HK-2 (cell line): ENCODE results near the gene CLIC1.

ENCODE experiments used
- DNase-seq: peaks from one replicate; pipeline ENCODE4 v3.0.0-alpha.2; 2018; ENCODE audit not compliant: unreplicated experiment

The CLIC1 gene

DNA sequence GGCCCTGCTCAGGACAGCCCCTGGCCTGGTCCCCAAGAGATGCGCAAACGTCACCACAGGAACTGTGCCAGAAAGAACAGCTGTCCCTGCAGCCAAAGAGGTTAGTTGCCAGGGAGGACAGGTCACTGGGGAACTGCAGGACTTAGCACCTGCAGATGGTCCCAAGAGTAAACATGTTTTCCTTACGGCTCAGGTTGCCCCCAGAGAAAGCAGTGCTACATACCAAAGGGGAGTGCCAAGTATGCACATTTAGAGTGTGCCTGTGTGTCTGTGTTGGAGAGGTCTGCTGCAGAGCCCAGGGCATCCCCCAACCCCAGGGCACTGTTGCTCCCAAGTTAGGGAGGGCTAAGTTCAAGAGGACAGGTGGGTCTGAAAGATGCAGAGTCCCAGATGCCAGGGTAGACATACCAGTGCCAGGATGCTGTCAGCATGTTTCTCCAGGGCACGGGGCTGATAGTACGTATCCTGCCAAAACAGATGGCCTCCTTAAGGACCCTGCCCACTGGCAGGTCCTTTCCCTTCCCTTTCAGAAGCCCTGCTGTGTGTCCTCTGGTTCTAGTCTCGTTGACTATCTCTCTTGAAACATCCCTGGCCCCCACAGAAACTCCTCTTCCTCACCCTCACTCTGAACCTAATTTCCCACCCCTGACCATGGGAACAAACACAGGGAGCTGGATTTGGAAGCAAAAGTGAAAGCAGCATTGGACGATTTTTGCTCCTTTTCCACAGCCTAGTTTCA lies 34.5 kb downstream of the CLIC1 start:
- no peak for DNase-seq

DNA sequence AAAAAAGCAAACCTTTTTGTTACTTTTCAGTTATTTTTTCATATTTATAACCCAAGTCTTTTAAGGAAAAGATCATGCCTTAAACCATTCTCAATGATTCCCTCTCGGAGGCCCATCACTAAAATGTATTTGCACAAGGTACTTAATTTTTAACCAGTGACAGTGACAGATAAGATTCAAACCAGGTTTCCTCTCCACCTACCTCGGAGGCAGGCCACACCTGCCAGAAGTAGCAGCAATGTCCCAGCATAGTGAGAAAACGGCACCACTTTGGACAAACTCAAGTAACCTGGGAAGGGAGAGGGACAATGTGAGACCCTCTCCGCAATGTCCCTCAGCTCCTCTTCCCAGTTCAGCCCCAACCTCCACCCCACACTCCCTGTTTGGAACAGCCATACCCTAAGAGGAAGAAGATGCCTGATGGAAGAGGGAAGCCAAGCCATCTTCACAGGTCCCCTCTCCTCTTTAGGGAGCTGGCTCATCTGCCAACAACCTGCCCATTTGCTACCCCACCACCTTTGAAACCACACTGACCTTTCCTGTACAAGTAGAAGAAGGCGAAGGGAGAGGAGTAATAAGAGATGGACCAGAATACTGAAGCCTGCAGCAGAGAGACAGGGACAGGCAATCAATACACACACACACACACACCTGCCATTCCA lies 35.5 kb downstream of the CLIC1 start:
- DNase-seq: no peak

DNA sequence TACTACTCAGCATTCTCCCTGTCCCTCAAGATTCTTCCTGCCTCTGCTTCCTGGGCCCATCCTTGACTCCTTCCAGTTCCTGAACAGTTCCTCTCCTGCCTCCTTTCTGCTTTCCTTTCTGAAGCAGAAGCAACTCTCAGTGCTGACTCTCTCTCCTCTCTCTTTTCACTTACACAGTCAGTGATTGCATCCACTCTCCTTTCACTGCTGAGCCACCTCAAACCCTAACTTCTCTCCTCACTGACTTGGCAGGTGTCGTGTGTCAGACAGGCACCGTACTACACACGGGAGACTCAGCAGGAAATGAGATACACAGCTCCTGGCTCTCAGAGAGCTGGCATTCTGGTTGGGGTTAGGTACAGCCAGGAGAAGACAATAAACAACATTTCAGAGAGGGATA lies 38.8 kb downstream of the CLIC1 start:
- no peak for DNase-seq

DNA sequence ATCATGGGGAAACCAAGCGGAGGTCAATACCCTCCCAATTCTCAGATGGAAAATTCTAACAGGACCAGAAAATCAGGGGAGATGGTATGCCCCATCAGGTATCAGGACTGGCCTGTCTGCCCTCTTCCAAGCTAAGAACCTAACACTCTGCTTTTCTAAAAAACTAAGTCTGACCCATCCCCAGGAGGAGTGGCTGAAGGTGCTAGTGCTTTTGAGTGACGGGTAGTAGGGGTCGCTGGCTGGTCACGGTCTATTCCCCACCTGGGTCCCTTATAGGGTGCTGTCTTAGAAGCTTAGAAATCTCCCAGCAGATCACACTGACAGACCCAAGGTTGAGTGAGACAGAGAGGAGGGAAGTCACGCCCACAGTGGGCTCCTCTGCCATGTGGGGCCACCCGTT lies 42.8 kb downstream of the CLIC1 start:
- no peak for DNase-seq

DNA sequence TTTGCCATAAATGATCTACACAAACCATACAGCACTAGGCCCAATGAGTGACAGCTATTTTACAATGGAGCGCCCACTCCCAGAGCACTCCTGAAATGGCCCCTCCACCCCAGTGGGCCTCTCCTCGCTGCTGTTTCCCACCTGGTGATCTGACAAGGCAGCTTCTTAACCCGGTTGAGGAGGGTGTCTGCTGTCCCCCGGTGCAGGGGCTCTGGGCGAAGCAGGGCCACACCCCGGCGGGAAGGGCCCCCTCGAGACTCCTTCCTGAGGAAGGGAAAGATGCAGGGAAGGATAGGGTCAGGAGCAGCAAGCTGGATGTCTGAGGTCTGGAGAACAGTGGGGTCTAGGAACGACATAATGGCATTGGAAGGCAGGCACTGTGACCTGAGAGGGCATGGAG lies 43.4 kb downstream of the CLIC1 start:
- DNase-seq: no peak

DNA sequence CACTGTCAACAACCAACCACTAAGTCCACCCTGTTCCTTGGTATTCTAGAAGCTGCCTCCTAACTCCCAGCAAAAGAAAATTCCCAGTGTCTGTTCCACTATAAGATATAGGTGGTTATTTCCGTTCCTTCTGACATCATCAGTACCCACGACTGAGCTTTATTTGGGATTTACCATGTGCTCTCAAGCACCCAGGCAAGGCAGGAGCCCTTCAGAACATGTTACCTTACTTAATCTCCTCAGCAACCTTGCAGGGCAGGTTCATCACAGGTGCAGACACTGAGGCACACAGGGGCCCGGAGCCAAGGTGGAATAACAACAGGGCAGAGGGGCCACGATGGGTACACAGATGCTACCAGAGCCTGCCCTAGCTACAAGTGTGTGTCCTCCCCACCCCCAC lies 44.0 kb downstream of the CLIC1 start:
- no peak for DNase-seq

DNA sequence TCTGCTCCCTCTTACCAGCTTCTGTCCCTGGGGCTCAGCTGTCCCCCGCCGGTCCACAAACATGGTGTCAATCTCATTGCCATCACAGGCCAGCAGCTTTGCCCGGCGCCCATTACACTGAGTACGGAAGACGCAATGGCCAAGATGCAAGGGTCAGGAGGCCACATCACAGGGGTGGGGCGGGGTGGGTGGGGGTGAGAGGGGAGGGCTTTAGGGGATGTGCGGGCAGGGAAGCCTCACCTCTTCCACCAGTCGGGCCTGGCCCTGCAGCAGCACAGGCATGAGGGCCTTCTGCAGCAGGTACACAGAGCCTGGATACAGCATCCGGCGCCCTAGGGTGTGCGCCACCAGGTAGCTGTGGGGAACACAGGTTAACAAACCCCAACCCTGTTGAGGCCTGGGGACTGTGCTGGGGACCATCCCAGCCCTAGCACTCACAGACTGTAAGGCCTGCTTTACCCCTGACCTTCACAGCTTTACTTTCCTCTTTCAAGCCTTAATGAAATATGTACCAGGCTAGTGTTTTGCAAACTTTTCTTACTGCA lies 44.7 kb downstream of the CLIC1 start:
- no peak for DNase-seq

DNA sequence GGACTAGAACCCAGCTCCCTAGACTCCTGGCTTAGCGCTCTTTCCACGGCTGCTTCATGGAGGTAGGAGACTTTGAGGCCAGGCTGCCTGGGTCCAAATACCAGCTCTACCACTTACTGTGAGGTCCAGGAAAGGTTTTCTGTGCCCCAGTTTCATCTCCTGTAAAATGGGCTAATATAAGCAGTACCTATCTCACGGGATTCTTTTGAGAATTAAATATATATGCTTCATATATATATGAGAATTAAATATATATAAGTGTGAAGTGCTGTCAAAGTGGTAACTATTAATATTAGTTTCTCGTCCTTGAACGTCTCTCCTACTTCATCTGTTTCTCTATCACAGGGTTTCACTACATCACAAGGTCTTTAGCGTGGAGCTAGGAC lies 45.3 kb downstream of the CLIC1 start:
- no peak for DNase-seq

DNA sequence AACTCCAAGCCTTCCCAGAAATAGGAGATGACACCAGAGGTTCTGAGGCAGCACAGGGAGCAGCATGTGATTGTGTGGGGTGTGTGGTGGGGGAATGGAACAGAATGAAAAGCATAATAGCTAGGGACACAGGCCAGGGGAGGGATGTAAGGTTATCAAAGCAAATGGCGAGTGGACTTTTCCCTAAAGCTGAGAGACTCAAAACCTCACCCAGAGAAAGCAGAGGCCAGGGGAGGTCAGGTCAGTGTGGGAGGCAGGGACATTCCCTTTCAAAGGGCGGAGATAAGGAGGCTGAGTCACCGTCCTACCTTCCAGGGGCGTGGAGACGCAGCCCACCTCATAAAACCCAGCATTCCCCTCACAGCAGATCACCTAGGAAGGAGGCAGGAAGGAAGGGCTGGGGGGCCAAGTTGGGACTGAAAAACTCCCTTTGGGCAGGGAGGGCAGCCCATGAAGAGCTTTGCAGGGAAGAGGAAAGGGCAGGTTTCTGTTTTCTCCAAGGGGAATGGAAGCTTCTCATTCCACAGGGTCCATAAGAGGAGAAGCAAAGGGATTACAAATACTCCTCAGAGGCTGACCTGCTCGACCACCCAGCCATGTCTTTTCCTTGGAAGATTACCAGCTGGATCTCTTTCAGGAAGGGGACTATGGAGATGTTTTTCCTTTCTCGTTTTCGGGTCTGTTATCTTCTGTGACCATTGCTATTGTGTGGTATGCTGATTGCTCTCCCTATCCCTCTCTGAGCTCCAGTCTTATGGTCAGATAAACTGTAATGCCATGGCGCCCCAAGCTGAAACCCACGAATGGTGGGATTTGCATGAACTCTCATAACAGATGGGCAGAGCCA lies 45.9 kb downstream of the CLIC1 start:
- no peak for DNase-seq

DNA sequence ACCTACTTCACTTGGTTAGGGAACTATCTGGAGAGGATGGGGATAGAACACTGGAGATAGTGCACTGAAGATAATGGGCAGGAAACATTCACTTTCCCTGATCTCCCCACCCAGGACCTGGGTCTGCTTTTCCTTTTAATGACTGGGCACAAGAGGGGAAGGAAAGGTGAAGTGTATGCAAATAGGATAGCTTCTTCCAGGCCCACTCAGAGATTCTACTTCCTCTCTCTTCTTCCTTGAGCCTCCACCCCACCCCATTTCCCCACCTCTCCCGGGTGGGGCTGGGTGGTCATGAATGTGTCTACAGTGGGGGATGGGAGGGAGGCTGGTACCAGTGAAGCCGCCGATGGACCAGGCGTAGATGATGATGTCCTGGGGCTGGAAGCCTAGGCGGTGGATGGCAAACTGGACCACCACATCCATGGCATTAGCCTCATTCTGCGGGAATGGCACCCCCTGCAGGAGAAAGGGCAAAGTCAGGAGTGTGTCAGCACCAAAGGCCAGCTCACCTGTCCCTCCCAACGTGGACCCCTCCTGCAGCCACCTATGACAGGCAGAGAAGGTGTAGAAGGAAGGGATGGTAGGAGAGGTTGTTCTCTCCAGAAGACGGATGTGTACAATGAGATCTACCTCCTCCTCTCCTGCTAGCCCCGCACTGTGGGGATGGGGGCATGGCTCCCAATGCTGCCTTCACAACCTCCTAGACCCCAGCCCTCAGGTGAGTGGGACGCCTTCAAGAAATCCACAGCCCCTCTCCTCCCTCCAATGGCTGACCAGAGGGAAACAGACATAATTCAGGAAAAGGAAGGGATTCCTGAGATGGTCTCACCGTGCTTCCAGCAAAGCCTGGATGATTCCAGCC lies 46.9 kb downstream of the CLIC1 start:
- DNase-seq: no peak

DNA sequence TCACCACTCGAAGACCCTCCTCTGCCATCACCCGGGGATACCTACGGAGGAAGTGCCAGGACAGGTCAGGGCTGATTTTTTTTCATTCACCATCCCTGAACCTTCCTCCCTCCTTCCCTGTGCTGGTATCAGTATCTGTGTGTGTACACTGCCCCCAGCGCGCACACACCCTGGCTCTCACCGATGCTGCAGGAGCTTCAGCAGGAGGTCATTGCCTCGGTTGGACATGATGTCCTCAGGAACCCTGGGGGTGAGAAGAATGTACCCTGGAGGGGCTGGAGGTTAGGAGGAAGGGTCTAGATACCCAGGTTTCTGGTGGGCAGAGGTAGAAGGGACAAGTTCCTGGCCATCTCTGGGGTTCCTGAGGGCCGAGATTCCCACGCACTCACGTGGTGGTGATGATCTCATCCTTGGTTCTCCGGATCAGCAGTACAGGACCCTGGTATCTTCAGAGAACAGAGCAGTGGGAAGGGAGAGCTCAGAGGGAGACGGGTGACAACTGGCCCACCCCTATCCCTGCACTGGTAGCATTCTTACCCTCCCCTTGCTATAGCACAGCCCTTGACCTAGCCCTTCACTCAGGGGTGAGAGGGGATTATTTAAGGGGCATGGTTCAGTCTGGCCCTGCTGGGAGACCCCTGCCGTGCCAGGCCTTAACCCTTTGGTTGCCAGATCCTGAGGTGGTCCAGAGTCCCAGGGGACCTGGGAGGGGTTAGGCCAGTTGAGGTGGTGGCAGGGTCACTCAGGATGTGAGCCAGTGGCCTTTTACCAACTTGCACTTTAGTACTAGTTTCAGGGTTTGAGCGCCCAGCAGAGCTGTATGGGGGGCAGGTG lies 48.3 kb downstream of the CLIC1 start:
- no peak for DNase-seq

DNA sequence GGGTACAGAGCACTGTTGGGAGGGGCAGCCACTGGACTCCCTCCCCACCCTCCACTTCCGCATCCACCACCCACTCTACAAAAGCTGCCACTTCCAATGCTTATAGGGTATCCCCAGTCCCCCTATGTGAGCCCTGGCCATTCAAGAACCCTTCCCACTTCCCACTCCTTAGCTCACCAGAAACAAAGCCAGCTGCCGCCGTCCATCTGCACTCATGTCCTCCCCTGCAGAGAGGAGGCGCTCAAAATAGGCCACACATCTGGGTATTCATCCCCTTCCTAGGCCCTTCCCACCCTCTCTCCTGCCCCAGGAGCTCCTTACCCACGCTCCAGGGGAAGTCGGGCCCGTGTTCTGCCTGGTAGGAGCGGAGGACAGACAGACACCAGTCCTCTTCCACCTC lies 49.0 kb downstream of the CLIC1 start:
- DNase-seq: no peak

DNA sequence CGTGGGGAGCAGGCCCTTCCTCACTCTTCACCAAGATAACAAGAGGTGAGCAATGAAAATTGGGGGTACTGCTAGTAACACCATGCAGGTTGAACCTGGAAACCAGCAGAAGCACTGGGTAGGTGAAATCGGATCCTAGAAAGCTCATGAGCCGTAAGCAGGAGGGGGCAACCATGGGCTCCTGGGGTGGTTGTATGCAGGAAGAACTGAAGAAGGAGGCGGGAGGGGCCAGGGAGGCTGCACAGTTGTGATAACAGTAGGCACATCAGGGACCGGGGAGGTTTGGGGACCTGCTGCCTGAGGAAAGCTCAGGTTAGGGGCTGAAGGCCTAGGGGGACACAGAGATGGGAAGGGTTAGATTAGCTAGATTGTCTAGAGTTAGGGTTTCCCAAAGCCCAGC lies 49.8 kb downstream of the CLIC1 start:
- DNase-seq: no peak

DNA sequence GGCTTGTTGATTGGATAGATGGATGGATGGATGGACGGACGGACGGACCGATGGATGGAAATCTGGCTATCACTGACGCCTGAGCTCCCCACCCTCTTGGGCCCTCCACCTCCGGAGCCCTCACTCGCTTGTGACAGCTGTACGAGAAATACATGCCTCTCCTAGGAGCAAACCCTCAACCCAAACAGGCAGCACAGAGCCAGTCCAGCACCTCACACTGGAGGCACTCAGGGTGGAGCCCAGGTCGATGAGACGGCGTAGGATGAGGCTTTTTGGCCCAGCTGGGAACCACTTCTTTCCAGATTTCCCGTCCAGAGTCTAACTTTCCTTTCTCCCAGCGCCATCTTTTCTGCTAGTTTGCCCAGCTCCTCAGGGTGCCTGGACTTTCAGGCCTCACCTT lies 52.7 kb downstream of the CLIC1 start:
- DNase-seq: no peak

DNA sequence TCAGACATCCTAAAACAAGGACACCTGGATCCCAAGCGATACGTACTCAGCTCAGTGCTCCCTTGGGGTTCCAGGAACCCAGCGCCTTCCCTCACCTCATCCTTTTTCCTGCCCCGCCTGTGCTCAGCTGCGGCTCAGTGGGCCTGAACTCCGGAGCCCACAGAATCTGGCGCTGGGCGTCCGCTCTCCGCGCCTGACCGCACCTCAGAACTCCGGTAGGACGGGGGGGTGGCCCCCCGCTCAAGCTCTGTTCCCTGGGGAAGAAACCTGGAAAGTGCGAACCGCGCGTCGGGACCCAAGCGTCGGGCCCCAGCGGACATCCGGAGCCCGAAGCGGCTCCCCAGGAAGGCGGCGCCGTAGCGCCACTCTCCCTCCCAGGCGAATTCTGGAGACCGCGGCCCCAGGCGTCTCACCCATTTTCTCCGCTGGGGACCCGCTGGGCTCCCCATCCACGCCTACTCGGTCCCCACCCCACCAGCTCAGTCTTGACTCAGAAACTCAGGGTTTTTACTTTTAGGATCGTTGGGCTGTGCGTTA lies 55.1 kb downstream of the CLIC1 start:
- peak; percentile 70 for DNase-seq
